M059J (cell line): ENCODE measurements around the gene CFAP97D1. TPM values are rescaled to one million over a fixed set of nuclear protein-coding genes. Genes with fewer than 3 reads are reported as not detected.
"Not testable (repeated sequence)": the region's sequence is repeated elsewhere in the genome, so short reads cannot be mapped to it uniquely, and the experiment has no call there.

Experiments
- DNase-seq: peaks from one replicate; pipeline ENCODE4 v3.0.0-alpha.2; 2012; ENCODE audit warnings: low read depth
- total RNA-seq: library from RNA; depleted of rRNA; stranded (reverse); fragments of >200 nt; shearing (Covaris generic); gene quantifications from 2 replicates; pipeline ENCODE4 v1.2.3, GENCODE V29; 2014

Gene CFAP97D1
- total RNA-seq, 1 experiment from 2014 or later, result not detected

DNA sequence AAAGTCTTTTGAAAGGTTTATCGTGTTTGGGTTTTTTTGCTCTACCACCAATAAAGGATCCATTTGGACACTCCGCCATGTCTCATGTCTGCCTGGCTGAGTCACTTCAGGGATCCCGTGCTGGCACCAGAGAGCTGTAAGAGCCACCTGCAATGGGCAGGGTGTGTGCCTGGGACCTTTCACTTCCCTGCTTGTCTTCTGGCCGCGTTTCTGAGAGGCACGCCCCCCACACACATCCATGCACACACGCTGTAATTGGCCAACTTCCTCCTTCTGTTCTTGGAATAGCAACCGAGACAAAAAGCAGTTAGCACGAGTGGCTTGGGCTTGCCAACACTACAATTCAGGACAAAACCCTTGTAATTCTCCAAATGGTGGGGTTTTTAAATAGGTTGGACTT lies 11.9 kb upstream of the CFAP97D1 start:
- DNase-seq, result no peak

DNA sequence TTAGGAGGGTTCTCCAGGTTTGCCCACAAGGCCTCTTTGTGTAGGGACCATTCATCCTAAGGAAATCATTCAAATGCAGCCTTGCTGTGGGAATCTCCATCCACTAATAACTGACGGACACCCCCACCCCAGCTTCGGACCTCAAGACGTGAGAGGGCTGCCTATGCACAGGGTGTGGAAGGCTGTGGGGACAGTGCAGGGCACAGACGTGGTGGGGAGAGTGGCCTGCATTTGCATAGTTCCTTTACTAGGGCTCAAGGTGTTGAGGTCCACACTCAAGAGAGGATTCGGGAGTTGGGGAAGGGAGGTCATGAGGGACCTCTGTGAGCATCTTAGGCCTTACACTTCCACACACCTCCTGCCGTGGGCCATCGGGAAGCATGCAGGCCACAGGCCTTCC lies 11.3 kb upstream of the CFAP97D1 start:
- no peak for DNase-seq

DNA sequence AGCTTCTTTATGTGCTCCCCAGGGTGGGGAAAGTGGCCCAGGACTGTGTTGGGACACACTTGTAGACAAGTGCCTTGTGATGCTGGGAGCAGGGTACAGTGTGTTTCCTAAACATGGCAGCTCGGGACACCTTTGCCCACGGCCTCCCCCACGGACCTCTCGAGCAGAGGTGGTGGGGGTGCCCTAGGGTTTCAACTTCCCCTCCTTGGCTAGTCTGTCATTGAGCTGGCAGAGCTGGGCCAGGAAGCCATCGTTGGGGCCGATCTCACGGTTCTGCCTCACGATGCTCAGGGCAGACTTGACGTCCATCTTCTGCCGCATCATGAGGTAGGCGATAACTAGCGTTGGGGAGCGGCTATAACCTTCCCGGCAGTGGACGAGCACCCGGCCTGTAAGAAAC lies 10.8 kb upstream of the CFAP97D1 start:
- no peak for DNase-seq

DNA sequence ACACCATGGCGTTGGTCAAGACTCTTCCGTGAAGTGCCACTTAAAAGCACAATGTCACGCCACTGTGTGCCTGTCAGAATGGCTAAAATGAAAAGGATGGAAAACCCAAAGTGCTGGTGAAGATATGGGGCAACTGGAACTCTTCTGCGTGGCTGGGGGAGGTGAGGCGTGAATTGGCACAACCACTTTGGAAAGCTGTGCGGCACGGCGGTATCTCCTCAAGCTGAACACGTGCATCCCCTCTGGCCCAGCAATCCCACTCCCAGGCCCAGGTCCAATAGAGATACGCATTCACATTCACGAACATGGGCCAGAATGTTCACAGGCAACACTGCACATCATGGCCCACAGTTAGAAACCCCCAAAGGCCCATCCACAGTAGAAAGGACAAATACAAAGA lies 10.4 kb upstream of the CFAP97D1 start:
- DNase-seq, result no peak

DNA sequence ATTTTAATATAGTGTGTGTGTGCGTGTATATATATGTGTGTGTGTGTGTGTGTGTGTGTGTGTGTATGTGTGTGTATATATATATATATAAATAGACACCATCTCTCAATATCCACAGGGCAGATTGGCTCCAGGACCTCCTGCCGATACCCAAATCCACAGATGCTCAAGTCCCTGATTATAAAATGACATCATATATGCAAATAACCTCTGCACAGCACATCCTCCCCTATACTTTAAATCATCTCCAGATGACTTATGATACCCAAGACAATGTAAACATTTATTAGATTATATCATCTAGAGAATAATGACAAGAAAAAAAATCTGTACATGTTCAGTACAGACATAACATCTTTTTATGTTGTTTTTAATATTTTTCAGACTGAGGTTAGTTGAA lies 9.3 kb upstream of the CFAP97D1 start:
- no peak for DNase-seq

DNA sequence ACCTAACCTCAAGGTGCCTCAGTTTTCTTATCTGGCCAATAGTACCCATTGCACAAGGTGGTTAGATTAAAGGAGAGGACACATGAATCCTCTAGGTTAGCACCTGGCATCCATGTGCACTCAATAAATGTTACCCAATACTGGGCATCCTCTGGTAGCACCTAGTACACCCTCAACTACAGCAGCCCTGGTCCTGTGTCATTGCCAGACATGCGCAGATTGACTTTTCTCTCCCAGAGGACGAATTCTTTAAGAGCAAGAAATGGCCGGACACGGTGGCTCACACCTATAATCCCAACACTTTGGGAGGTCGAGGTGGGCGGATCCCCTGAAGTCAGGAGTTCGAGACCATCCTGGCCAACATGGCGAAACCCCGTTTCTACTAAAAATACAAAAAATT lies 8.8 kb upstream of the CFAP97D1 start:
- no peak for DNase-seq

DNA sequence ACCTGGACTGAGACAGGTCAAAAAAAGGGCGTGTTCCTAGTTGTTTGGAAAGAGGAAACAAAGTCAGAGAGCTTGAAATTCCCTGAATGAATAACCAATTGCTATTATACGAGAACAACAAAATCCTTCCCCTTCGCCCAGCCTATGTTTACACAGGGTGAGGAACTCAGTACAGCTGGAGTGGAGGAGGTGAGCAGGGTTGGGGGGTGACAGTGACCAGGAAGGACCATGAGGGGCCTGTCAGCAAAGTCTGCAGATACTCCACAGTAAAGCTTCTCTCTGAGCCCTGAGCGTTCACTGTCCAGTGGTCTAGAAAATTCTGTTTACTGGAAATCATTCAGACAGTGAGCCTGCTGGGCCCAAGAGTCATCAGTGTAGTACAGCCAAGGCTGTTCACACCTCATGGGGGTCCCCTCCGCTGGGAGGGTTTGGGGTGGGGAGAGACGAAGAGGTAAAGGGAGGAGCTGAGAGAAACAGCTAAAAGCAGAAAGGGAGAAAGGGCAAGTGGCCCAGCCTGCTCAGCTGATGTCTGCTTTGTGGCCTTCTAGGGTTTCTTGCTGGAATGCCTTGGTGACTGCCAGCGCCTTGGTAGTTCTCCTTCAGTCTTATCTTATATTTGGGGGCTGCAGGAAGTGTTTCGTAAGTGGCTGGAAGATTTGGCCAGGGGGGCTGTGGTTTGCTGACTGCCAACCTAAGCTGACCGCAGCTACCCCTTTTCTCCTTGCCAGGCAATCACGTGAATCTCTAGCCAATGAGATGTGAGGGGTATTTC lies 7.2 kb upstream of the CFAP97D1 start:
- DNase-seq, result no peak

DNA sequence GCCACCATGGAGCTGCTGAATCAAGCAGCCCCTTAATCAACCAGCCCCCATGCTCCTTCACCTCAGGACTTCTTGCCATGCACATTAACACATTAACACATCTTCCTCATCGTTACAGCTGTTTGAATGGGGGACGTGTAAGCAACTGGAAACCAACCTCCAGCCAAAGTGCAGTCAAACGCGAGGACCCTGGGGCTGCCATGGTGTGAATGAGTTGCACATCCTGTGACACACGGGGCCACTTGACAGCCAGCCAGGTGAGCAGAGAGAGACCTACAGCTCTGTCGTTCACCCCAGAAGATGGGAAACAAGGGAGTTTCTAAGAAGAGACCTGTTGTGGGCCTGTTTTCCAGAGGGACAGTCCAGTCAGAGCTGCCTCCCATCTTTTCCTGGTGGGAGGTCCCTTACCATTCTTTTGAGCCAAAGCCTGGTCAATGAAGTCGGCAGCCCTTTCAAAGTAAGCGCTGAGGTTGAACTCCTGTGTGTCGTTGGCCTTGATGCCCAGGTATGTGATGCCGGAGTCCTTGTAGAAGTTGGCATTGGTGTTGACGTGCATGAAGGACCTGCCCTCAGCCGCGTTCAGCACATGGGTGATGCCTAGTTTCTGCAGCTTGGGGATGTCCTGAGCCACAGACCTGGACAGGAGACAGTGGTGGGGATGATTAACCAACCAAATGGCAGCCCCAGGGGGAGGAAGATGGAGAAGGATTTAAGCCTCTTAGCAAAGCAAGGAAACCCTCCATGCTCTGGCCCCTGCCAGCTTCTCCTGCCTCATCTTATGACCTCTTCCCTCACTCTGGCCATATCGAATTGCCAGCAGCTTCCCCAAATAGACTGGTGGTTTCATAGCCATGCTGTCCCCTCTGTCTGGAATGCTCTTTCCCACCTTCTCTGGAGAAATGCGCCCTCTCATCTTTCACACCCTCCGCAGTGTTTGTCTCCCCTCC lies 5.7 kb upstream of the CFAP97D1 start:
- DNase-seq, result no peak

DNA sequence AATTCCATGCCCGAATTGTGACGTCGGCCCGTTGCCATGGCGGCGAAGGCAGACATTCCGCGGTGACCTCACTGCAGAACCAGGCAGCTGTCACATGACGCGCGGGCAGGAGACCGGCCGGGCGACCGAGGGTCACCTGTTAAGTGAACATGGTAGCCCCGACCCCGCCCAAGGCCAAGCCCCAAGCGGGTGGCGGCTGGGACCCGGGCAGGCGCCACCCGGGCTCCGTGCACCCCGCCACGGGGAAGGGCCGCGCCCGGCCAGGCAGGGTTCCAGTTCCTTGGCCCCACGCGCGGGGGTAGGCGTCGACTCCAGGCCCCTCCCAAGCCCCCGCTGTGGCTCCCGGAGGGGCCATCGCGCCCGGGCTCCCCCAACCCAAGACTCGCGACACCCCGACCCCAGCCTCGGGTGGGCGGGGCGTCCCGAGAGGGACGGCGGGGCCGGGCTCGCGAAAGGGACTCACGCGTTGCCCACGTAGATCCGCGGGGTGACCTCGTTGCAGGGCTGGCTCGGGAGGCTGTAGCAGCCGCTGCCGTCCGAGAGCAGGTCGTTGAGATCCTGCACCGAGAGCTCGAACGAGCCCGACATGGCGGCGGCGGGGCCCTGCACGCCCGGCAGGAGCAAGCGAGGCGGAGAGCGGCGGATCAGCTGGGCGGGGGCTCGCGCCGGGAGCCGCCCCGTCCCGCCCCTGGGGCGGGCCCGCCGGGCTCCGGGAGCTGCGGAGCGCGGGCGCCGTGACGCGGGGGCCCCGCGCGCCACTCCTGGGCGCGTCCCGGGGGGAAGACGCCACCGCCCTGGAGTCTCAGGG lies 1.7 kb upstream of the CFAP97D1 start, which contains the start of gene DUSP3:
DUSP3 (minus strand) TSS at position 641 of the 808 bp plus-strand sequence; CDS start at position 588, 53 bp downstream.
- DNase-seq, result peak; percentile 94

DNA sequence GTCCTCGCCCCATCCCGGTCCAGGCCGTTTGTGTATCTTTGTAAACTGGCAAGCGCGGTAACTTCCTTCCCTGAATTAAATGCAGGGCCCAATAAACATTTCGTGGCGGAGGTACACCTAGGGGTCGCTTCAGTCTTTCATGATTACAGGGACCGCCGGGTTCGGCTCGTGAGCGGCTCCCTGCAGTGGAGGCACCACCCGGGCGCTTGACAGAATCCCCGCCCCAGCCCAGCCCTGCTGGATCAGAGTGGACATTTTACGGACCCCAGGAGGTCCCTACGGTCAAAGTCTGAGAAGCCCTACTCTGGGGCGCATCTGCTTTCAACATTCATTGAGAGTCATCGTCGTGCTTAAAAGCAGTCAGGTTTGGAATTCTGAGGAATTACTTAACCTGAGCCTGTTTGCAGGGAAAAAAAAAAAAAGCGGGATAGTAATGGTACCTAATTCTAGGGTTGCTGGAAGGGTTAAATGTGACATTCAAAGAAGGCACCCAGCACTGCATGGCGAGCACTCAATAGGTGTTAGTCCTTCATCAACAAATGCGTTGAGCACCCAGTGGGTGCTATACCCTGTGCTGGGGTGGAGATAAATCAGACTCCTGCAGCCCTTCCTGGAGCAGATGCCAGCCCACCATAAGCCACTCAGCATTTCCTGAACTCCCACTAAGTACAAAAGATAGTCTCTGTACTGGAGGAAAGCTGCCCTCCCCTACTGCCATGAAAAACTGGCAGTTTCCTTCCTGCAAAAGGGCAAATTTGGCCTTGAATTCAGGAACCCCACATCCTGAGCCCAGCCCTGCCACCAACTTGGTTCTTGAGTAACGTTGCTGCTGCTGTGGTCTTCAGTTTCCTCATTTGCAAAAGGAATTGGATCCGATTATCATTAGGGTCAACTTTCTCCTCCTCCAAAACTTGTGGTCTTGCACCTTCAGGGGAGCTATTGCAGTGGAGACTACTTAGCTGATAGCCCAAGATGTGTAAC lies 800 bp upstream of the CFAP97D1 start:
- no peak for DNase-seq

DNA sequence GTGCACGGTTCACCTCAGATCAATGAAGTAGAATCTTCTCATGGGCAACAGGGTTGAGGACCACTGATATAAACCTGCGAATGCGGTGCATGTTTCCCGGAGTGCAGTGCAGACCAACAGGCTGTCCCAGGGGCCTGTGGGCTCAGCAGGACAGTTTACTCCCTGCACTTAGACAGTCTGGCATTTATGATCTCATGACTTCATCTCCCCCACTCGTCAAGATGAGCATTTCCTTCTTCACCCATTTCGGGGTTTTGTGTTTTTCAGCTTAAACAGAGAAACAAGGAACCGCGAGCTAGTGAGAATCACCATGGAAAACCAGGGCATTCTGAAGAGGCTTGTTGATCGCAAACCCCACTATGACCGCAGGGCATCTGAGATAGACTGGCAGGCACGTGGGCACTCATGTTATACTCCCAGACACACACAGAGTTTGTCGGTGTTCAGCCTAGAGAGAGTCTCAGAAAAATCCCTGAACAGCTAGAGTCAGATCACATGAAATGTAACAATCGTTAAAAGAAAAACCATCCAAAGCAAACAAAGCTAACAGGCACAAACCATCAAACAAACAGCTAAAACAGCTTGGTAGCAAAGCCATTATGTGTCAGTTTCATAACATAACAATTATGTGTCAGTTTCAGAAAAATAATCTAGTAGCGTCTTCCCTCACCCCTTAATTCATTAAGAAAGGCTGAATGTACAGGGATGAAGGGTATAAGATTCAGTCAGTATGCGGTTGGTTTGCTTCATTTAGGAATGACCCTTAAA lies 2.9 kb downstream of the CFAP97D1 start:
- no peak for DNase-seq

DNA sequence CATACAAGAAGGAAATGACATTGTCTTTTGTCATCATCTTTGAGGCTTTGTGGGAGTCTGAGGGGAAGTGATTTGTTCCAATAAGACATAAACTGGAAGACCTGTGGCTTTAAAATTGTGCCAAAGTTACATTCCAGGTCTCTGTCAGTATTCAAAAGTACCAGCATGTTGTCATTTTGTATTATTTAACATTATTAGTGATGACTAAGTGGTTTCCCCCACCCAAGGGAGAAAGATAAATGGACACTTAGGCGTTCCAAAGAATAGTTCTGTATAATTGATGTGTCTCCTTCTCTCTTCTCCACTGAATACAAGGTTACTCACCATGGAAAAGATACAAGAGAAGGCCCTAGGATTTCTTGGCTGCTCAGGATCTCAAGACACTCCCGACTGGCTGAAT lies 3.8 kb downstream of the CFAP97D1 start:
- peak; percentile 81 for DNase-seq

DNA sequence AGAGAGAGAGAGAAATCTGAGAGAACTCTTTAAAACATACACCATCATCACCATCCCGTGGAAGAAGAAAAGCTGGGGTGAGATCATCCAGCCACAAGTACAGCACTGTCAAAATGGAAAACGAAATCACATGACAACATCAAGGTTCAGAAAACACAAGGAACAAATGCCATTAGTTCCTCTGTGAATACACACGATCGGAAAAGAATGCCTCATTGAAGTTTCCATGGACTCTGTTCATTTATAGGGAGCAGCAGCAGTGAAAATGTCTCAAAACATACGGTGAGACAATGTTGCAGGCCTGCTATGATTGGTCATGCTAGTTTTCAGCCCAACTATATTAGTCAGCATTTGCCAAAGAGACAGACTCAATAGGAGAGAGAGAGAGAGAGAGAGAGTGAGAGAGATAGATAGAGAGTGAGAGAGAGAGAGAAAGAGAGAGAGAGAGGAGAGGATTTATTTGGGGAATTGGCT lies 4.4 kb downstream of the CFAP97D1 start:
- DNase-seq, result peak; percentile 70

DNA sequence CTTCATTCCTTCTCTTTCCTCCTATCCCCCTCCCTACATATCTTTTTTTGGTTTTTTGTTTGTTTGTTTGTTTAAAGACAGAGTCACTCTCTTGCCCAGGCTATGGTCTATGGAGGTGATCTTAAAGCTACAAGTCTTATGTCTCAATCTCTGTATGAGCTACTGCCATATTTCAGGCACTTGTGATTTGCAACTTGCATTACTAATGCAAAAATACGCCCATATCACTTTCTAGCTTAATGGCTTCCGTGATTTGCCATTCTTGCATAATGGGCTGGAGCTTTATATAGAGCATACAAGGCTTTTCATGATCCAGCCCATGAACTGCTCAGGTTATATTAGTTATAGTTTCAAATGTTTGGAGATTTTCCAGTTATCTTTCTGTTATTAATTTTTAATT lies 7.5 kb downstream of the CFAP97D1 start:
- DNase-seq, result no peak

DNA sequence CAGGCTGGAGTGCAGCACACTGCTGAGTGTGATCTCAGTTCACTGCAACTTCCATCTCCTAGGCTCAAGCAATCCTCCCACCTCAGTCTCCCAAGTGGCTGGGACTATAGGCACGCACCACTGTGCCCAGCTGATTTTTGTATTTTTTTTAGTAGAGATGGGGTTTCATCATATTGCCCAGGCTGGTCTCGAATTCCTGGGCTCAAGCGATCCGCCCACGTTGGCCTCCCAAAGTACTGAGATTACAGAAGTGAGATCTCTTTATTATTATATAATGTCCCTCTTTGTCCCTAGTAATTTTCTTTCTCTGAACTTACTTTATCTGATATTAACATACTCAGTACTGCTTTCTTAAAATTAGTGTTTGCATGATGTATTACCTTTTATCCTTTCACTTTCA lies 8.3 kb downstream of the CFAP97D1 start:
- DNase-seq, result no peak

DNA sequence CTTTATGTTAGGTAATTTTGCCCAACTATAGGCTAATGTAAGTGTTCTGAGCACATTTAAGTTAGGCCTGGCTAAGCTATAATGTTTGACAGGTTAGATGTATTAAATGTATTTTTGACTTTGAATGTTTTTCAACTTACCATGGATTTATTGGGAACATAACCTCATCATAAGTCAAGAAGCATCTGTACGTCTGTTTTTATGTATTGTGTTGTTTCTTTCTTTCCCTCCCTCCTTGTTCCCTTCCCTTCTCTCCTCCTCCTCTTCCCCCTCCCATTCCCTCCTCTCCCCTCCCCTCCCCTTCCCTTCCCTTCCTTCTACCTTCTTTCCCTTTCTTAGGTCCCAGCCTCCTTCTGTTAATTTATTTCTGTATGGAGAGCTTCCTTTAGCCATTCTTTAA lies 9.2 kb downstream of the CFAP97D1 start:
- DNase-seq, result no peak

DNA sequence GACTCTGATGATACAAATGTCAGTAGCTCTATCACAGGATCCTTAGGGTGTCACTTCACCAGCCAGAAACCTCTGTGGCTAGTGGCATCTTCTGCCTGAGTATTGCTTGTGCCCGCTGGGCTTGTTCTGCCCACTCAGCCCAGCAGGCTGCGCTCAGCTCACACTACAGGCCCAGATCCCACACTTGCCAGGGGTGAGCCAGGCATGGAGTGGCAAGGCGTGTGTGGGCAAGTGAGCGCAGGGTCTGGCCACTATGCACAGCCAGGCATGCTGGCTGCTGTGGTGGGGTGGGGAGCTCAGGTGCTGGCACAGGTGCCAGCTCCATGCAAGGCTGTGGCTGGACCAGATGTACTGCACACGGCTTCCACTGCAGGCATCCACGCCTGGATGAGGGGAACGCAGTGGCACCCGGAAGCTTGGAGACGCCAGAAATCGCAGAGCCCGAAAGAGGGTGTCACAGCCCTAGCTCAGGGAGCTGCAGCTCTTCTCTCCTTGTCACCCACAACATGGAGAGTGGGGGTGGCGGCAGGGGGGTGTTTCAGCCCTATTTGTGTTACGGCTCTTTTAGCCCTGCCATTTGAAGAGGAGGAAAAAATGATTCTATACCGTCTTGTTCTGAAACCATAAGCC lies 10.2 kb downstream of the CFAP97D1 start:
- no peak for DNase-seq

DNA sequence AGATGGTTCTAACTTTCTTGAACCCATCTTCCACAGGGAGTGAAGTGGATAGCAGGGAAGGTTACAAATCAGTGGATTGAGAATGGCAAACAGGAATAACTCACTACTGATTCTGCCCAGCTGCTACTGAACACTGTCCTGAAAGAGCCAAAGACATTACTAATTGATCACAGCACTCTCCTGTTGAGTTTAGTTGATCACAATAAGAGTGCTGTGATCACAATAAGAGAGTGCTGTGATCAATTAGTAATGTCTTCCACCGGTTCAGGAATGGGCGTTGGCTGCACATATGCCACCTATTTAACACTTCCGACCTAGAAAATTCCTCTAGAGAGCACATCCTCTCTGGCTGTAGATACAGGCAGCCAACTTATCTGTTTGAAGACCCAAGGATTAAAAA lies 11.4 kb downstream of the CFAP97D1 start:
- peak; percentile 29 for DNase-seq

DNA sequence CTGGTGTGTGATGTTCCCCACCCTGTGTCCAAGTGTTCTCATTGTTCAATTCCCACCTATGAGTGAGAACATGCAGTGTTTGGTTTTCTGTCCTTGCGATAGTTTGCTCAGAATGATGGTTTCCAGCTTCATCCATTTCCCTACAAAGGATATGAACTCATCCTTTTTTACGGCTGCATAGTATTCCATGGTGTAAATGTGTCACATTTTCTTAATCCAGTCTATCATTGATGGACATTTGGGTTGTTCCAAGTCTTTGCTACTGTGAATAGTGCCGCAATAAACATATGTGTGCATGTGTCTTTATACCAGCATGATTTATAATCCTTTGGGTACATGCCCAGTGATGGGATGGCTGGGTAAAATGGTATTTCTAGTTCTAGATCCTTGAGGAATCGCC lies 12.4 kb downstream of the CFAP97D1 start:
- not testable (repeated sequence) for DNase-seq
